ENCODE measurements around the gene C19orf85. TPM values are rescaled to one million over a fixed set of nuclear protein-coding genes. Genes with fewer than 3 reads are reported as not detected.
"Not testable (repeated sequence)": the region's sequence is repeated elsewhere in the genome, so short reads cannot be mapped to it uniquely, and the experiment has no call there.

The C19orf85 gene
- total RNA-seq, 4 donors from 2014 or later = not detected

- no peak for DNase-seq
- no peak for TF ChIP-seq CTCF (IDR thresholded peaks at IDR 0.05)
- TF ChIP-seq POLR2A (IDR thresholded peaks at IDR 0.05) = no peak
- intact Hi-C loops (cut with DNase I; ENCODE audit: low total_unique reads) = no loop called here
- Histone ChIP-seq H3K36me3 (no peaks in the 10 kb centered on the region), H3K9me3 (no peaks in the 10 kb centered on the region), H3K4me3 (no peak overlapping the region), H3K27ac (no peak overlapping the region), H3K4me1 (peaks cover 0 to 18% of the 10 kb centered on the region in 2 donors), H3K27me3 (peaks cover 18 to 32% of the 10 kb centered on the region in 2 donors)
Observed at GRCh38 chr19:55449469-55449868, 15.1 kb downstream of the C19orf85 start.

GRCh38 chr19:55448175-55448490, 16.4 kb downstream of the C19orf85 start:
- Histone ChIP-seq H3K4me1 (peaks cover 0 to 18% of the 10 kb centered on the region in 2 donors), H3K27me3 (peaks cover 18 to 42% of the 10 kb centered on the region in 2 donors)
- intact Hi-C loops (cut with DNase I; ENCODE audit: low total_unique reads); H3K9me3 ChIP-seq; H3K36me3 ChIP-seq; H3K4me3 ChIP-seq; H3K27ac ChIP-seq; DNase-seq: not testable (repeated sequence)

GRCh38 chr19:55447421-55448174, 17.0 kb downstream of the C19orf85 start:
- intact Hi-C loops (cut with DNase I; ENCODE audit: low total_unique reads) = no loop called here
- TF ChIP-seq CTCF (IDR thresholded peaks at IDR 0.05) (no peak), POLR2A (IDR thresholded peaks at IDR 0.05) (no peak)
- no peak overlapping the region for H3K4me3 ChIP-seq
- no peaks in the 10 kb centered on the region for H3K9me3 ChIP-seq
- no peaks in the 10 kb centered on the region for H3K36me3 ChIP-seq
- no peak for DNase-seq
- H3K27ac ChIP-seq = no peak overlapping the region
- peaks cover 18 to 45% of the 10 kb centered on the region in 2 donors for H3K27me3 ChIP-seq
- H3K4me1 ChIP-seq = peaks cover 0 to 17% of the 10 kb centered on the region in 2 donors

- H3K27ac ChIP-seq = no peak overlapping the region
- H3K9me3 ChIP-seq = no peaks in the 10 kb centered on the region
- peaks cover 0 to 2% of the 10 kb centered on the region in 2 donors for H3K4me1 ChIP-seq
- no peaks in the 10 kb centered on the region for H3K36me3 ChIP-seq
- H3K4me3 ChIP-seq = no peak overlapping the region
- DNase-seq = no peak
- TF ChIP-seq POLR2A (IDR thresholded peaks at IDR 0.05) (no peak), CTCF (IDR thresholded peaks at IDR 0.05) (no peak)
- peaks cover 9 to 43% of the 10 kb centered on the region in 2 donors for H3K27me3 ChIP-seq
- intact Hi-C loops (cut with DNase I; ENCODE audit: low total_unique reads) = no loop called here
Observed at GRCh38 chr19:55446060-55446459, 18.5 kb downstream of the C19orf85 start.

GRCh38 chr19:55444646-55445045, 19.9 kb downstream of the C19orf85 start:
- intact Hi-C loops (cut with DNase I; ENCODE audit: low total_unique reads) = no loop called here
- H3K27me3 ChIP-seq = peaks cover 14 to 47% of the 10 kb centered on the region in 2 donors
- H3K4me3 ChIP-seq = no peak overlapping the region
- no peaks in the 10 kb centered on the region for H3K36me3 ChIP-seq
- no peak for DNase-seq
- no peak for TF ChIP-seq POLR2A (IDR thresholded peaks at IDR 0.05)
- TF ChIP-seq CTCF (IDR thresholded peaks at IDR 0.05) = no peak
- no peaks in the 10 kb centered on the region for H3K4me1 ChIP-seq
- no peak overlapping the region for H3K27ac ChIP-seq
- no peaks in the 10 kb centered on the region for H3K9me3 ChIP-seq

Data from uterus (tissue), 4 donors.